Activated T-cell treated with anti-CD3 and anti-CD28 coated beads, Interleukin-2, amount 50 U/mL, for 4 hours (primary cell): ENCODE results near the gene PARN. TPM values are rescaled to one million over a fixed set of nuclear protein-coding genes. Genes with fewer than 3 reads are reported as not detected.

ENCODE experiments used
- ATAC-seq, 2 donors: fragments of 200-7000 bp; cut with Tn5 transposase; one replicate each; pipeline ENCODE4 v1.10.0; 2021
- DNase-seq: peaks from one replicate; pipeline ENCODE4 v3.0.0-alpha.2; 2020
- H3K27me3 Mint-ChIP-seq: one replicate; pipeline ENCODE4 v1.8.0; 2021; ENCODE audit warnings: low read depth, mixed read lengths
- H3K36me3 Mint-ChIP-seq: one replicate; pipeline ENCODE4 v1.8.0; 2022; ENCODE audit warnings: mixed read lengths; ENCODE audit not compliant: insufficient read depth
- H3K4me1 Mint-ChIP-seq: one replicate; pipeline ENCODE4 v1.8.0; 2021; ENCODE audit warnings: low read depth, mixed read lengths
- H3K4me3 Mint-ChIP-seq: one replicate; pipeline ENCODE4 v1.8.0; 2021; ENCODE audit warnings: mild to moderate bottlenecking, moderate library complexity, mixed read lengths
- H3K9me3 Mint-ChIP-seq: one replicate; pipeline ENCODE4 v1.8.0; 2021; ENCODE audit warnings: mixed read lengths
- total RNA-seq, 3 donors: library from RNA; stranded (reverse); gene quantifications; one replicate each; pipeline ENCODE4 v1.2.1, GENCODE V29; 2021

PARN gene
- total RNA-seq, 3 donors from 2014 or later, result 45.0 to 52.8 (median 47.3) TPM

GRCh38 chr16:14539631-14540030 lies 90.4 kb downstream of the PARN start:
- H3K36me3 Mint-ChIP-seq, result peaks cover 25% of the 10 kb centered on the region
- no peak overlapping the region for H3K4me3 Mint-ChIP-seq
- H3K9me3 Mint-ChIP-seq, result no peaks in the 10 kb centered on the region
- no peak for ATAC-seq
- peaks cover 2% of the 10 kb centered on the region for H3K4me1 Mint-ChIP-seq
- H3K27me3 Mint-ChIP-seq, result no peaks in the 10 kb centered on the region
- DNase-seq, result no peak

DNA sequence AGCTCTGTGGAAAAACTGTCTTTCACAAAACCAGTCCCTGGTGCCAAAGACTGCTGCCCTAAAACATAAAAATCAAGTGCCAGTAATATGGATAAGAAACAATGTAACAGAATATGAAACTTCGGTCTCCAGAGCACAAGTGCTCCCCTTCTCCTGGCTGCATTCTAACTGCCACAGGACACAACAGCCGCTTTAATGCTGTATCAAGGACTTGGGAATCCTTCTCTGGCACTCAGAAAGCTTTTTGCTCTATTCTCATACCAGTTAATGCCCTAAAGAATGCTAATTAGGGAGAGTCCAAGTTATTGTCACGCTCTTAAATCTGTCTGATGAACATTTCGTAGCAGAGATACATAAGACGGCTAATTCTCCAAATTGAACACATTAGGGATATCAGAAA lies 90.9 kb downstream of the PARN start:
- peaks cover 23% of the 10 kb centered on the region for H3K36me3 Mint-ChIP-seq

DNA sequence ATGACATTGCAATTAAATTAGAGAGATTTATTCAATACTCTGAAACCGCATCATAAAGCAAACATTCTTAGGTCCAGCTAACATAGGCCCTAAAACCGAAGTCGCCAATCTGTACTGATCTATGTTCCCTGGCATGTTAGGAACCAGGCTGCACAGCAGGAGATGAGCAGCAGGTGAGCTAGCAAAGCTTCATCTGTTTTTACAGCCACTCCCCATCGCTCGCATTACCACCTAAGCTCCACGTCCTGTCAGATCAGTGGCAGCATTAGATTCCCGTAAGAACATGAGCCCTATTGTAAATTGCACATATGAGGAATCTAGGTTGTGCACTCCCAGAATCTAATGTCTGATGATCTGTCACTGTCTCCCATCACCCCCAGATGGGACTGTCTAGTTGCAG lies 91.5 kb downstream of the PARN start:
- Mint-ChIP-seq H3K4me1 (peaks cover 2% of the 10 kb centered on the region), H3K36me3 (peaks cover 22% of the 10 kb centered on the region), H3K27me3 (no peaks in the 10 kb centered on the region), H3K9me3 (peaks cover 2% of the 10 kb centered on the region), H3K4me3 (no peak overlapping the region)
- no peak for DNase-seq
- ATAC-seq, result no peak

More for the DNA sequence above, 90.9 kb downstream of the PARN start:
- Mint-ChIP-seq H3K4me3 (no peak overlapping the region), H3K27me3 (no peaks in the 10 kb centered on the region), H3K4me1 (peaks cover 2% of the 10 kb centered on the region), H3K9me3 (no peaks in the 10 kb centered on the region)
- DNase-seq (no peak), ATAC-seq (no peak)

DNA sequence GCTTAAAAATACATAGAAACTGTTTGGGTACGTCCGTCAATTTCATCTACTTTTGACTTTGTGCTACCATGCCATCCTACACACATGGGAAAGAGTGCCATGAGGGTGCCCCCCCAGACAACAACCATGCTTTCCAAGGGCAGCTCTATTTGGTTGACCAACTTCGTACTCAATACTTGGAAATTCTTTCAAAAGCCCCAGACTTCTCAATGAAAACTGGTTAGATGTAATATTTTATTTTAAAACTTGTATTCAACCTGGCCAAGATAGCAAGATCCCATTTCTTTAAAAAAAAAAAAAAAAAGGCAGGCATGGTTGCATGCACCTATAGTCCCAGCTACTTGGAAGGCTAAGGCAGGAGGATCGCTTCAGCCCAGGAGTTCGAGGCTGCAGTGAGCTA lies 98.4 kb downstream of the PARN start:
- DNase-seq, result no peak
- Mint-ChIP-seq H3K27me3 (no peaks in the 10 kb centered on the region), H3K36me3 (peaks cover 15% of the 10 kb centered on the region), H3K4me3 (no peak overlapping the region), H3K4me1 (no peaks in the 10 kb centered on the region), H3K9me3 (peaks cover 4% of the 10 kb centered on the region)
- no peak for ATAC-seq

GRCh38 chr16:14531101-14531500 lies 99.0 kb downstream of the PARN start:
- Mint-ChIP-seq H3K36me3 (peaks cover 15% of the 10 kb centered on the region), H3K4me1 (no peaks in the 10 kb centered on the region), H3K4me3 (no peak overlapping the region), H3K9me3 (peaks cover 4% of the 10 kb centered on the region), H3K27me3 (no peaks in the 10 kb centered on the region)
- DNase-seq (no peak), ATAC-seq (no peak)

- Mint-ChIP-seq H3K27me3 (no peaks in the 10 kb centered on the region), H3K4me3 (no peak overlapping the region), H3K9me3 (peaks cover 4% of the 10 kb centered on the region), H3K4me1 (no peaks in the 10 kb centered on the region), H3K36me3 (peaks cover 15% of the 10 kb centered on the region)
- ATAC-seq, result no peak
- DNase-seq, result no peak
Measured at GRCh38 chr16:14530046-14530445, 100.0 kb downstream of the PARN start.

DNA sequence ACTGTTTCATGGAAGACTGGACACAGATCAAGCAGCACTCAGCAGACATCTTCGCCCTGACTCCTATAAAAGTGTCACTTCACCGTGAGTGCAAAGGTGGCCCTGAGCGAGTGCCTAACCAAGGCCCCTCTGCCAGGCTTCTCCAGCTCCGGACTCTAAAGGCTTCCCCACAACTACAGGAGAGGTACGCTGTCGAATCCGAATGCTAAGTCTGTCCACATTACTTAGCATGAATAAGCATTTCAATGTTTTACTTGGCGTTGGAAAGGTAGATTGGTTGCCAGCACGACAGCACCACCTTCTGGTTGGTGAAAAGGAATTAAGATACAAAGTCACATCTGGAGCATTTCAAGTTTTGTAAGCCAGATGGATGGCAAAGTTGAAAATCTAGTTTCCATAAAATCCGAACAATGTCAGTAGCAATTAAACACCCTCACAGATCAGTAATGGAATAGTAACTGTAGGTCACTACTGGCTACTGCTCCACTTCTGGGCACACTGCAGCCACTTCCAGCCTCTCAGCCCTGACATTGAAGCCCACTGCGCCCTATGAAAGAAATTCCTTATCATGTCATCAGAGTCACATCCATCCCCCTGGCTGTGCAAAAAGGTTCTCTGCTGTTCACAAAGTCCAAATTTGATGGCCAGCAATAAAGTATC lies 100.9 kb downstream of the PARN start:
- H3K4me3 Mint-ChIP-seq, result no peak overlapping the region
- H3K36me3 Mint-ChIP-seq, result peaks cover 15% of the 10 kb centered on the region
- H3K27me3 Mint-ChIP-seq, result no peaks in the 10 kb centered on the region
- ATAC-seq (no peak), DNase-seq (peak; percentile 38)
- no peaks in the 10 kb centered on the region for H3K4me1 Mint-ChIP-seq
- peaks cover 4% of the 10 kb centered on the region for H3K9me3 Mint-ChIP-seq

DNA sequence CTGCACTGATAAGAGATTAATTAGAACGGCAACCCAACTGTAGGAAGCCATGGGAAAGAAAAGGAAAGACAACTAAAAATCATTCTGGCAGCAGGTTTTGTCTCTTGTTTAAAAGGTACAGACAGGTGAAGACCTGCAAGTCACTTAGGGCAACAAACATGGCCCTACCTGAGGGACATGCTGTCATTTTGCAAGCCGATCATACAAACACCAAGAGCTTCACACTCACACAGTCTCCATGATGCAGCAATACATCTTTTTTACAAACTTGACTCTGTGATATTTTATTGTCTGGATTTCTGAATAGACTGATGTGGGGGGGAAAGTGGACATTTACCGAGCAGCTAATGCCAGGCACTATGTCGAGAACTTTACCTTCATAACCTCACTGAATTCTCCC lies 101.8 kb downstream of the PARN start:
- H3K36me3 Mint-ChIP-seq, result peaks cover 9% of the 10 kb centered on the region
- no peak for DNase-seq
- no peak overlapping the region for H3K4me3 Mint-ChIP-seq
- peaks cover 2% of the 10 kb centered on the region for H3K4me1 Mint-ChIP-seq
- no peak for ATAC-seq
- no peaks in the 10 kb centered on the region for H3K9me3 Mint-ChIP-seq
- no peaks in the 10 kb centered on the region for H3K27me3 Mint-ChIP-seq

DNA sequence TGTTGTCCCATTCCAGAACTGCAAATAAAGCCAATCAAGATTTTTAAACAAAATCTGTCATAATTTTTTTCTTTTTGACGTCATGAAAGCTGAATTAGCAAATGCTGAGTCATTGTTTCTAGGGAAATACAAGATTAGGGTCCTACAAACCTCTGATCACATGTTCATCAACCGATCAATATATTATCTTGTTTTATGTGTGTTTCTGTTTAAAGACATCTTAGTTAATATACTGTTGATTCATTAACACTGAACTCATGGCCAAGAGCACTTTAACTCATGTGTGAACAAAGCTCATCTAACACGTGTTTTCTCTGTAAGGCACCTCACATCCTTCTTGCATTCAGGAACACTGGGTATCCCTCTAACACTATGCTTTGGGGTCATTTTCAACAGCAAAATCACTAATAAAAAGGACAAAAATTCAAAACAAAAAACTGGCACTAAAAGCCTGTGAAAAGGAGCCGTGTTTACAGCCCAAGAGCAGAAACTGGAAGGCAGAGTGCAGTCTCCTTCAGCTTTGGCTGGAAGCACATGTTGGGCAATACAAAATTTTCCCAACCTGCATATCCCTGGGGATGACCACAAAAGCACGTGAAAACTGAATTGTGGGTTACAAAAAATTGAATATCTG lies 102.5 kb downstream of the PARN start:
- ATAC-seq (no peak), DNase-seq (no peak)
- H3K4me1 Mint-ChIP-seq, result peaks cover 4% of the 10 kb centered on the region
- no peak overlapping the region for H3K4me3 Mint-ChIP-seq
- no peaks in the 10 kb centered on the region for H3K9me3 Mint-ChIP-seq
- H3K36me3 Mint-ChIP-seq, result peaks cover 9% of the 10 kb centered on the region
- no peaks in the 10 kb centered on the region for H3K27me3 Mint-ChIP-seq

DNA sequence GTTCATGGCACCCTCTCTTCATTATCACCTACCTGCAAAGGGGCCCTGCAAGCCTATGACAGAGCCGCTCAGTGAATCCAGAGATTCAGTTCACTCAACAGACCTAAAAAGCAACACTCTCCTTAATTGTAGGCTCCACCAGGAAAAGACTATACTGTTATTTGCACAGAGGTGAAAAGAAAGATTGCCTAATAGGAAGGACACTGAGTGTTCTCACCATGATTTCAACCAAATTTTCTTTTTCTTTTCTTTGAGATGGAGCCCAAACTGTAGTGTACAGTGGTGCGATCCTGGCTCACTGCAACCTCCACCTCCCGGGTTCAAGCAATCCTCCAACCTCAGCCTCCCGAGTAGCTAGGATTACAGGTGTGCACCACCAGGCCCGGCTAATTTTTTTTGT lies 104.5 kb downstream of the PARN start:
- H3K9me3 Mint-ChIP-seq, result no peaks in the 10 kb centered on the region
- ATAC-seq (no peak), DNase-seq (no peak)
- peaks cover 5% of the 10 kb centered on the region for H3K36me3 Mint-ChIP-seq
- H3K27me3 Mint-ChIP-seq, result no peaks in the 10 kb centered on the region
- H3K4me3 Mint-ChIP-seq, result no peak overlapping the region
- peaks cover 18% of the 10 kb centered on the region for H3K4me1 Mint-ChIP-seq

DNA sequence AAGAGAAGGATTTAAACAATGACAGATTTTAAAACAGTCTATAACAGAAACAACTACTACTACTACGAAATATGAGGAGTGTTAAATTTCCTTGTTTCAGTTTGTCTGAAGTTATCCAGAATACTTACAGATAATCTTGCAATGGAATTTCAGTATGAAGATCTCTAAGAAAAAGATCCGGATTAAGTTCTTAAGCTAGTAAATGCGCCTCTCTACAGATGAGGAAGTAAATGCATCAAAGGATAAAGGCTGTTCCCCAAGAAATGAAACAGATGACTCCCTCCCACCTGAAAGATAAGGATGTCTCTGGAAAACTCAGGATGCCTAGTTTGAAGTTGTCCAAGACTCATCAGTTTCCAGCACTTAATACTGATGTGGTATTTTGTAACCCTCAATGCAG lies 105.1 kb downstream of the PARN start:
- ATAC-seq (no peak), DNase-seq (no peak)
- no peaks in the 10 kb centered on the region for H3K27me3 Mint-ChIP-seq
- no peaks in the 10 kb centered on the region for H3K9me3 Mint-ChIP-seq
- no peak overlapping the region for H3K4me3 Mint-ChIP-seq
- H3K36me3 Mint-ChIP-seq, result no peaks in the 10 kb centered on the region
- H3K4me1 Mint-ChIP-seq, result peaks cover 18% of the 10 kb centered on the region

GRCh38 chr16:14523632-14524031 lies 106.4 kb downstream of the PARN start:
- ATAC-seq, result no peak
- no peaks in the 10 kb centered on the region for H3K36me3 Mint-ChIP-seq
- H3K27me3 Mint-ChIP-seq, result no peaks in the 10 kb centered on the region
- no peak overlapping the region for H3K4me3 Mint-ChIP-seq
- H3K9me3 Mint-ChIP-seq, result no peaks in the 10 kb centered on the region
- DNase-seq, result no peak
- H3K4me1 Mint-ChIP-seq, result peaks cover 22% of the 10 kb centered on the region

- Mint-ChIP-seq H3K9me3 (no peaks in the 10 kb centered on the region), H3K27me3 (no peaks in the 10 kb centered on the region), H3K4me1 (peaks cover 22% of the 10 kb centered on the region), H3K36me3 (no peaks in the 10 kb centered on the region), H3K4me3 (no peak overlapping the region)
- ATAC-seq, result no peak
- DNase-seq, result no peak
Measured at GRCh38 chr16:14522671-14523070, 107.4 kb downstream of the PARN start.

DNA sequence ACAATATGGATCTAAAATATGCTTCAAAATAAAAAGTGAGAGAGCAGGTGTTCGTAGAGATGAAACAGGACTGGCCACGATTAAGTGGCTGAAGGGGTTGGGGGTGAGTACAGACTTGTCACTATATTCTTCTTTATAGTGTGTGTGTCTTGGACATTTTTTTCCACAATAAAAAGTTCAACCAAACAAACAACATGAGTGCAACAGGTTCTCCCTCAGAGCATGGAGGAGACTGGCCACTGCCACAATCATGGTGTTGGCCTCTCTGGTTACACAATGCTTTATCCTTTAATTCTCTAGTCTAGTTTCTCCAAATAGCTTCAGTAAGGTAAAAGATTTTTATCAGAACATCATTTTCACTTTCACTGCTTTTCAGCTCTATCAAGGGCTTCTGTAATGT lies 109.3 kb downstream of the PARN start:
- Mint-ChIP-seq H3K9me3 (no peaks in the 10 kb centered on the region), H3K4me1 (peaks cover 22% of the 10 kb centered on the region), H3K27me3 (no peaks in the 10 kb centered on the region), H3K4me3 (no peak overlapping the region), H3K36me3 (no peaks in the 10 kb centered on the region)
- ATAC-seq, result no peak
- no peak for DNase-seq

DNA sequence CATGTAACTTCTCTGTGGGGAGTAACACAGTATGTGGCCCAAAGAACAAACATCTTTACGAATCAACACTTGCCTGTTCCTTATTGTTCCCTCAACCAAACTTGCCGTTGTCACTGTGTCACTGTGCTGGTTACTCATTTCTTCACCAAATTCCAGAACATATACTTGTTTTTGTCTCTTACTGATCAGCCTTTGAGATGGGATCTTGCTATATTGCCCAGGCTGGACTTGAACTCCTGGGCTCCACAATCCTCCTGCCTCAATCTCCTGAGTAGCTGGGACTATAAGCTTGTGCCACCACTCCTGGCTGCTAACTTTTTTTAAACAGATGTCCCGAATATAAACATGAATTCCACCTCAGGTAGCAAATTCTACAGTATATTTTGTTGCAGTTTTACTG lies 115.1 kb downstream of the PARN start:
- Mint-ChIP-seq H3K9me3 (no peaks in the 10 kb centered on the region), H3K4me3 (no peak overlapping the region), H3K36me3 (peaks cover 5% of the 10 kb centered on the region), H3K27me3 (no peaks in the 10 kb centered on the region), H3K4me1 (peaks cover 6% of the 10 kb centered on the region)
- DNase-seq (no peak), ATAC-seq (no peak)
